ENCODE measurements around the gene HAVCR1. TPM values are rescaled to one million over a fixed set of nuclear protein-coding genes. Genes with fewer than 3 reads are reported as not detected.
A peak's percentile ranks its signal among the peaks of the same experiment; 100 is the strongest.

The HAVCR1 gene
- total and polyA plus RNA-seq, 2 of the 13 experiments (the other 11 are each of a cell fraction or from before 2014, with no cell fraction given) = 0.93 to 12.3 TPM

DNA sequence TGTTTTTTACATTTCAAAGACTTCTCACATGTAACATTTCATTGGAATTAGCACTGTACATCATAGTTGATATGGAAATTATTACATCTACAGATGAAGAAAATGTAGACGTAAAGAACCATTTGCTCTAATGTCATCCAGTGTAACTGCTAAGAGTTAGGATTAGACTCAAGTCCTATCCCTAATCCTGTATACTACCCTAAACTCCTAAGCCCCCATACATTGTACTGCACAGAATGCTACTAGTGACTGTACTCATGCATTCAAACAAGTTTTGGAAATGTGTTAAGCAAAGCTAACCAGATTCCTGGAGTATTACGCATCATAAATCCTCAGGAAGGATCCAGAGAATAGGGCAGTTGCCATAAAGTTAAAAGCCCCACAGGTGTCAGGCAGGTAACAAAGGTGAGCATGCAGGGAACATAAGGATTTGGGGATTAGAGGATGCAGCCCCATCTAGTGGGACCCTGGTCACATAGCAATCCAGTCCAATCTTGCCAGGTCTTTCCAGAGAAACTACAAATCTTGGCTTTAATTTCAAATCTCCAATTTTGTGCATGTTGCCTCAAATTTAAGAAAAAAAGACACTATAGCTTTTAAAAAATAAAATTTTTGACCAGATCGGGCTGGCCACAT lies 32.0 kb downstream of the HAVCR1 start (continued):
- peak; percentile 72 for TF ChIP-seq STAG1 (CRISPR knock-in tag; IDR thresholded peaks at IDR 0.05)
- TF ChIP-seq, protein P1, sequence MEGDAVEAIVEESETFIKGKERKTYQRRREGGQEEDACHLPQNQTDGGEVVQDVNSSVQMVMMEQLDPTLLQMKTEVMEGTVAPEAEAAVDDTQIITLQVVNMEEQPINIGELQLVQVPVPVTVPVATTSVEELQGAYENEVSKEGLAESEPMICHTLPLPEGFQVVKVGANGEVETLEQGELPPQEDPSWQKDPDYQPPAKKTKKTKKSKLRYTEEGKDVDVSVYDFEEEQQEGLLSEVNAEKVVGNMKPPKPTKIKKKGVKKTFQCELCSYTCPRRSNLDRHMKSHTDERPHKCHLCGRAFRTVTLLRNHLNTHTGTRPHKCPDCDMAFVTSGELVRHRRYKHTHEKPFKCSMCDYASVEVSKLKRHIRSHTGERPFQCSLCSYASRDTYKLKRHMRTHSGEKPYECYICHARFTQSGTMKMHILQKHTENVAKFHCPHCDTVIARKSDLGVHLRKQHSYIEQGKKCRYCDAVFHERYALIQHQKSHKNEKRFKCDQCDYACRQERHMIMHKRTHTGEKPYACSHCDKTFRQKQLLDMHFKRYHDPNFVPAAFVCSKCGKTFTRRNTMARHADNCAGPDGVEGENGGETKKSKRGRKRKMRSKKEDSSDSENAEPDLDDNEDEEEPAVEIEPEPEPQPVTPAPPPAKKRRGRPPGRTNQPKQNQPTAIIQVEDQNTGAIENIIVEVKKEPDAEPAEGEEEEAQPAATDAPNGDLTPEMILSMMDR (CRISPR knock-in tag; IDR thresholded peaks at IDR 0.05) = peak; percentile 79
- TF ChIP-seq ZNF569 (CRISPR knock-in tag; IDR thresholded peaks at IDR 0.05; ENCODE audit: borderline replicate concordance) = no peak
- peak; percentile 56 for TF ChIP-seq SMC3 (IDR thresholded peaks at IDR 0.05; ENCODE audit: low read length)
- TF ChIP-seq ZNF354B (CRISPR knock-in tag; IDR thresholded peaks at IDR 0.05) = 0 out of 2 replicates have a peak, but pooled peaks have one; percentile 31
- TF ChIP-seq, protein P2, sequence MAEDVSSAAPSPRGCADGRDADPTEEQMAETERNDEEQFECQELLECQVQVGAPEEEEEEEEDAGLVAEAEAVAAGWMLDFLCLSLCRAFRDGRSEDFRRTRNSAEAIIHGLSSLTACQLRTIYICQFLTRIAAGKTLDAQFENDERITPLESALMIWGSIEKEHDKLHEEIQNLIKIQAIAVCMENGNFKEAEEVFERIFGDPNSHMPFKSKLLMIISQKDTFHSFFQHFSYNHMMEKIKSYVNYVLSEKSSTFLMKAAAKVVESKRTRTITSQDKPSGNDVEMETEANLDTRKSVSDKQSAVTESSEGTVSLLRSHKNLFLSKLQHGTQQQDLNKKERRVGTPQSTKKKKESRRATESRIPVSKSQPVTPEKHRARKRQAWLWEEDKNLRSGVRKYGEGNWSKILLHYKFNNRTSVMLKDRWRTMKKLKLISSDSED (CRISPR knock-in tag; IDR thresholded peaks at IDR 0.05) = no peak

DNA sequence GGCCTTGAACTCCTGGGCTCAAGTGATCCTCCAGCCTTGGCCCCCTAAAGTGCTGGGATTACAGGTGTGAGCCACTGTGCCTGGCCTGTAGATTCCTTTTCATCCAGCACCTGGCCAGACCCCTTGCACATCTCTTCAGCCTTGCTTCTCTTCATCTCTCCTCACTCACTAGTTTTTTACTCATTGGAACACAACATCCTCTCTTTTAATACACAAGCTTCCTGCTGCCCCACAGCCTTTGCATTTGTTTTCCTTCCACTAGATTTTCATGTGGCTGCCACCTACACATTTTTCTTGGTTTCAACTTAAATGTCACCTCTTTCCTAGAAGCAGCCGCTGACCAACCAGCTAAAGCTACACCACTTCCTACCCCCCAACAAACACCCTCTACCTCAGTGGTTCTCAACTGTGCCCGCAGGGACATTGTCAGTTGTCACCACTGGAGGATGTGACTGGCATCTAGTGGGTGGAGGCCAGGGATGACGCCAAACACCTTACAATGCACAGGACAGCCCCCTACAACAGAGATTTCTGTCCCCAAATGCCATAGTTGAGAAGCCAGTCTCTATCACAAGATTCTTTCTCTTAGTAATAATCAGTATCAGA lies 33.7 kb downstream of the HAVCR1 start:
- no peak for ATAC-seq
- intact Hi-C loops (cut with micrococcal nuclease; ENCODE audit: unreplicated experiment) = no loop called here
- TF ChIP-seq, protein P3, sequence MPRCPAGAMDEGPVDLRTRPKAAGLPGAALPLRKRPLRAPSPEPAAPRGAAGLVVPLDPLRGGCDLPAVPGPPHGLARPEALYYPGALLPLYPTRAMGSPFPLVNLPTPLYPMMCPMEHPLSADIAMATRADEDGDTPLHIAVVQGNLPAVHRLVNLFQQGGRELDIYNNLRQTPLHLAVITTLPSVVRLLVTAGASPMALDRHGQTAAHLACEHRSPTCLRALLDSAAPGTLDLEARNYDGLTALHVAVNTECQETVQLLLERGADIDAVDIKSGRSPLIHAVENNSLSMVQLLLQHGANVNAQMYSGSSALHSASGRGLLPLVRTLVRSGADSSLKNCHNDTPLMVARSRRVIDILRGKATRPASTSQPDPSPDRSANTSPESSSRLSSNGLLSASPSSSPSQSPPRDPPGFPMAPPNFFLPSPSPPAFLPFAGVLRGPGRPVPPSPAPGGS (CRISPR knock-in tag; IDR thresholded peaks at IDR 0.05) = no peak
- TF ChIP-seq ZNF552 (CRISPR knock-in tag; IDR thresholded peaks at IDR 0.05; ENCODE audit: borderline replicate concordance) = no peak
- TF ChIP-seq, protein P4, sequence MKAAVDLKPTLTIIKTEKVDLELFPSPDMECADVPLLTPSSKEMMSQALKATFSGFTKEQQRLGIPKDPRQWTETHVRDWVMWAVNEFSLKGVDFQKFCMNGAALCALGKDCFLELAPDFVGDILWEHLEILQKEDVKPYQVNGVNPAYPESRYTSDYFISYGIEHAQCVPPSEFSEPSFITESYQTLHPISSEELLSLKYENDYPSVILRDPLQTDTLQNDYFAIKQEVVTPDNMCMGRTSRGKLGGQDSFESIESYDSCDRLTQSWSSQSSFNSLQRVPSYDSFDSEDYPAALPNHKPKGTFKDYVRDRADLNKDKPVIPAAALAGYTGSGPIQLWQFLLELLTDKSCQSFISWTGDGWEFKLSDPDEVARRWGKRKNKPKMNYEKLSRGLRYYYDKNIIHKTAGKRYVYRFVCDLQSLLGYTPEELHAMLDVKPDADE (CRISPR knock-in tag; IDR thresholded peaks at IDR 0.05) = no peak
- TF ChIP-seq, protein P5, sequence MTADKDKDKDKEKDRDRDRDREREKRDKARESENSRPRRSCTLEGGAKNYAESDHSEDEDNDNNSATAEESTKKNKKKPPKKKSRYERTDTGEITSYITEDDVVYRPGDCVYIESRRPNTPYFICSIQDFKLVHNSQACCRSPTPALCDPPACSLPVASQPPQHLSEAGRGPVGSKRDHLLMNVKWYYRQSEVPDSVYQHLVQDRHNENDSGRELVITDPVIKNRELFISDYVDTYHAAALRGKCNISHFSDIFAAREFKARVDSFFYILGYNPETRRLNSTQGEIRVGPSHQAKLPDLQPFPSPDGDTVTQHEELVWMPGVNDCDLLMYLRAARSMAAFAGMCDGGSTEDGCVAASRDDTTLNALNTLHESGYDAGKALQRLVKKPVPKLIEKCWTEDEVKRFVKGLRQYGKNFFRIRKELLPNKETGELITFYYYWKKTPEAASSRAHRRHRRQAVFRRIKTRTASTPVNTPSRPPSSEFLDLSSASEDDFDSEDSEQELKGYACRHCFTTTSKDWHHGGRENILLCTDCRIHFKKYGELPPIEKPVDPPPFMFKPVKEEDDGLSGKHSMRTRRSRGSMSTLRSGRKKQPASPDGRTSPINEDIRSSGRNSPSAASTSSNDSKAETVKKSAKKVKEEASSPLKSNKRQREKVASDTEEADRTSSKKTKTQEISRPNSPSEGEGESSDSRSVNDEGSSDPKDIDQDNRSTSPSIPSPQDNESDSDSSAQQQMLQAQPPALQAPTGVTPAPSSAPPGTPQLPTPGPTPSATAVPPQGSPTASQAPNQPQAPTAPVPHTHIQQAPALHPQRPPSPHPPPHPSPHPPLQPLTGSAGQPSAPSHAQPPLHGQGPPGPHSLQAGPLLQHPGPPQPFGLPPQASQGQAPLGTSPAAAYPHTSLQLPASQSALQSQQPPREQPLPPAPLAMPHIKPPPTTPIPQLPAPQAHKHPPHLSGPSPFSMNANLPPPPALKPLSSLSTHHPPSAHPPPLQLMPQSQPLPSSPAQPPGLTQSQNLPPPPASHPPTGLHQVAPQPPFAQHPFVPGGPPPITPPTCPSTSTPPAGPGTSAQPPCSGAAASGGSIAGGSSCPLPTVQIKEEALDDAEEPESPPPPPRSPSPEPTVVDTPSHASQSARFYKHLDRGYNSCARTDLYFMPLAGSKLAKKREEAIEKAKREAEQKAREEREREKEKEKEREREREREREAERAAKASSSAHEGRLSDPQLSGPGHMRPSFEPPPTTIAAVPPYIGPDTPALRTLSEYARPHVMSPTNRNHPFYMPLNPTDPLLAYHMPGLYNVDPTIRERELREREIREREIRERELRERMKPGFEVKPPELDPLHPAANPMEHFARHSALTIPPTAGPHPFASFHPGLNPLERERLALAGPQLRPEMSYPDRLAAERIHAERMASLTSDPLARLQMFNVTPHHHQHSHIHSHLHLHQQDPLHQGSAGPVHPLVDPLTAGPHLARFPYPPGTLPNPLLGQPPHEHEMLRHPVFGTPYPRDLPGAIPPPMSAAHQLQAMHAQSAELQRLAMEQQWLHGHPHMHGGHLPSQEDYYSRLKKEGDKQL (CRISPR knock-in tag; IDR thresholded peaks at IDR 0.05; ENCODE audit: low read depth) = no peak

More for the DNA sequence above, 33.7 kb downstream of the HAVCR1 start:
- Histone ChIP-seq H3K4me3 (replicated peaks in 1 of 3; ENCODE audit: insufficient read depth in 1 of 3, low read depth in 2 of 3, low read length in 3 of 3) (no peak overlapping the region), H3K36me3 (replicated peaks in 1 of 2; ENCODE audit: control insufficient read depth in 1 of 2, insufficient read depth in 2 of 2, low read length in 2 of 2) (no peaks in the 10 kb centered on the region), H2AFZ (ENCODE audit: low read length) (no peak overlapping the region), H3K27ac (ENCODE audit: extremely low read length, insufficient read depth, low read length) (no peak overlapping the region), H3K27me3 (ENCODE audit: control insufficient read depth in 1 of 2, insufficient read depth in 2 of 2, low read length in 2 of 2) (no peaks in the 10 kb centered on the region; a peak in 1 of 5 replicates), H3K9me3 (ENCODE audit: low read length) (no peaks in the 10 kb centered on the region), H3K9ac (ENCODE audit: insufficient read depth, low read depth, low read length) (no peak overlapping the region), H3K4me1 (ENCODE audit: insufficient read depth, low read length) (peaks cover 10% of the 10 kb centered on the region), H3K79me2 (ENCODE audit: insufficient read depth, low read length) (no peaks in the 10 kb centered on the region), H4K20me1 (ENCODE audit: insufficient read depth, low read length) (no peaks in the 10 kb centered on the region), H3K4me2 (ENCODE audit: low read depth, low read length) (no peak overlapping the region)
- DNase-seq (ENCODE audit: low spot score) (no peak), FAIRE-seq (no peak)
- POLR2A ChIA-PET = no interaction called here
- CTCF ChIA-PET (ENCODE audit: low intra/inter-chr PET ratio, low total read pairs) = no interaction called here
- no TSS peak for BruUV-seq (replicated peaks)
- WGBS (ENCODE audit: low lambda C conversion rate) = 91% methylated on average over 3 of the region's 3 CpGs
- in situ Hi-C loops (cut with HindIII; ENCODE audit: extremely low pct_ligation_motif_present, low pct_unique_long_range_greater_than_20kb) = no loop called here
